ENCODE results near the gene IMMP2L.

- no peak for TF ChIP-seq CTCF (conservative IDR thresholded peaks at IDR 0.05)
- TF ChIP-seq ZFX (IDR thresholded peaks at IDR 0.05), result no peak
Measured at GRCh38 chr7:111103136-111103535, 459.2 kb downstream of the IMMP2L start.

Measured in C4-2B (cell line).